ENCODE data around the gene KLHL12. TPM values are rescaled to one million over a fixed set of nuclear protein-coding genes. Genes with fewer than 3 reads are reported as not detected.

The KLHL12 gene
- total and polyA plus RNA-seq, 2 donors (not counting 1 experiment from before 2014, with no cell fraction given), result 14.6 to 25.5 TPM

DNA sequence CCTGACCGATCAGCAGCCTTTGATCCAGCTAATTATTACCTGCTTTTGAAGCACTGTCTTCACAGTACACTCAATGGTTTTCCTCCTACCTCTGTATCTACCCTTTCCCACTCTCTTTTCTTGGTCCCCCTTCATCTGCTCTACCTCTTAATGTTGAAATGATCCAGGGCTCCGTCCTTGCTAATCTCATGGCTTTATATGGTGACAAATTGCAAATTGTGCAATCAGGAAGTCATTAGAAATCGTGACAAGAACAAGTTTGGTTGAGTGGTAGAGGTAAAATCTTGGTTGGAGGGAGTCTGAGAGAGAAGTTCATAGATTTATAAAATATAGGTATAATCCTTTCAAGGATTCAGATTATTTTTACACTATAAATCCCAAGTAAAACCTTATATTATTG lies 49.6 kb upstream of the KLHL12 start:
- no peak overlapping the region for H3K27ac Mint-ChIP-seq
- no peak overlapping the region for H3K4me2 ChIP-seq (replicated peaks; ENCODE audit: low read depth, low read length, poor library complexity, severe bottlenecking)
- intact Hi-C loops (cut with micrococcal nuclease), result no loop called here
- no peaks in the 10 kb centered on the region for H3K79me2 ChIP-seq (ENCODE audit: control insufficient read depth, insufficient read depth, low read length)
- ChIA-PET POLR2A (no interaction called here), CTCF (no interaction called here)
- no peaks in the 10 kb centered on the region for H3K9me3 Mint-ChIP-seq (ENCODE audit: insufficient read depth)
- H3K27me3 ChIP-seq (replicated peaks in 1 of 4; ENCODE audit: control extremely low read depth in 1 of 4, control insufficient read depth in 3 of 4, insufficient read depth in 4 of 4, low read length in 3 of 4), result peaks cover 0 to 2% (median 0%) of the 10 kb centered on the region in 4 experiments
- H3K9ac ChIP-seq (ENCODE audit: low read length), result no peak overlapping the region
- no peaks in the 10 kb centered on the region for H3K4me1 ChIP-seq (ENCODE audit: control insufficient read depth in 2 of 2, insufficient read depth in 2 of 2, low read length in 2 of 2)
- no peak overlapping the region for H3K27ac ChIP-seq (ENCODE audit: low read length in 2 of 2)
- peaks cover 1% of the 10 kb centered on the region for H3K4me1 Mint-ChIP-seq
- no peaks in the 10 kb centered on the region for H3K9me3 ChIP-seq (ENCODE audit: control extremely low read depth in 1 of 3, control insufficient read depth in 2 of 3, insufficient read depth in 1 of 3, low read length in 2 of 3)
- WGBS (ENCODE audit: insufficient coverage), result 69% methylated on average over 1 of the region's 3 CpGs
- no peak overlapping the region for H2AFZ ChIP-seq (ENCODE audit: insufficient read depth, low read depth, low read length, poor library complexity, severe bottlenecking)
- no peak for DNase-seq
- no peaks in the 10 kb centered on the region for H4K20me1 ChIP-seq (ENCODE audit: control insufficient read depth, insufficient read depth, low read length, poor library complexity, severe bottlenecking)
- TF ChIP-seq, protein P1, sequence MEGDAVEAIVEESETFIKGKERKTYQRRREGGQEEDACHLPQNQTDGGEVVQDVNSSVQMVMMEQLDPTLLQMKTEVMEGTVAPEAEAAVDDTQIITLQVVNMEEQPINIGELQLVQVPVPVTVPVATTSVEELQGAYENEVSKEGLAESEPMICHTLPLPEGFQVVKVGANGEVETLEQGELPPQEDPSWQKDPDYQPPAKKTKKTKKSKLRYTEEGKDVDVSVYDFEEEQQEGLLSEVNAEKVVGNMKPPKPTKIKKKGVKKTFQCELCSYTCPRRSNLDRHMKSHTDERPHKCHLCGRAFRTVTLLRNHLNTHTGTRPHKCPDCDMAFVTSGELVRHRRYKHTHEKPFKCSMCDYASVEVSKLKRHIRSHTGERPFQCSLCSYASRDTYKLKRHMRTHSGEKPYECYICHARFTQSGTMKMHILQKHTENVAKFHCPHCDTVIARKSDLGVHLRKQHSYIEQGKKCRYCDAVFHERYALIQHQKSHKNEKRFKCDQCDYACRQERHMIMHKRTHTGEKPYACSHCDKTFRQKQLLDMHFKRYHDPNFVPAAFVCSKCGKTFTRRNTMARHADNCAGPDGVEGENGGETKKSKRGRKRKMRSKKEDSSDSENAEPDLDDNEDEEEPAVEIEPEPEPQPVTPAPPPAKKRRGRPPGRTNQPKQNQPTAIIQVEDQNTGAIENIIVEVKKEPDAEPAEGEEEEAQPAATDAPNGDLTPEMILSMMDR (IDR thresholded peaks at IDR 0.05), result no peak
- TF ChIP-seq EZH2 (IDR thresholded peaks at IDR 0.05; ENCODE audit: borderline replicate concordance, insufficient read depth, low read depth, low read length, poor library complexity, severe bottlenecking), result no peak
- no peak overlapping the region for H3K4me3 Mint-ChIP-seq
- no peak for ATAC-seq (ENCODE audit: low read depth)
- peaks cover 26% of the 10 kb centered on the region for H3K27me3 Mint-ChIP-seq
- no peaks in the 10 kb centered on the region for H3K36me3 ChIP-seq (replicated peaks in 1 of 2; ENCODE audit: control extremely low read depth in 1 of 2, control insufficient read depth in 1 of 2, extremely low read depth in 1 of 2, insufficient read depth in 2 of 2, low read length in 1 of 2)
- H3K4me3 ChIP-seq (ENCODE audit: control extremely low read depth in 1 of 5, extremely low read depth in 1 of 5, insufficient read depth in 1 of 5, low read depth in 2 of 5, low read length in 4 of 5), result no peak overlapping the region

DNA sequence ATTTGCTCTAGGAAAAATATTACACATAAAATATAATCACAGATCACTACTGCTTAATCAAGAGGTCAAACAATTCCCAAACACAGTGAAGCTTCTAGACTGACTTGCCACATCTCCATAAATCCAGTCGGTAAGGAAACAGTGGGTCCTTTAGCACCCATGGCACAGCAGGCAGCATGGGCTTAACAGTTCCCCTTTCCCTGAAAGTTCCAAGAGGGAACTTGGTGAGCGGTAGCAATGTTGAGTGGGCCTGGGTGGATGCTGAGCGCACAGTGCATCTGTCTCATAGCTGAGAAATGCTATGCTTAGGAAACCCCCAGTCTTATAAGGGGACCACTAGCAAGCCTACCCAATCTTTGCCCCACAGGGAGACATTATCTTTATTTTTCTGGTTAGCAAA lies 47.8 kb upstream of the KLHL12 start:
- DNase-seq (no peak), ATAC-seq (ENCODE audit: low read depth) (no peak)
- H2AFZ ChIP-seq (ENCODE audit: insufficient read depth, low read depth, low read length, poor library complexity, severe bottlenecking), result no peak overlapping the region
- no peak overlapping the region for H3K4me3 ChIP-seq (ENCODE audit: control extremely low read depth in 1 of 5, extremely low read depth in 1 of 5, insufficient read depth in 1 of 5, low read depth in 2 of 5, low read length in 4 of 5)
- peaks cover 0 to 2% (median 0%) of the 10 kb centered on the region in 4 experiments for H3K27me3 ChIP-seq (replicated peaks in 1 of 4; ENCODE audit: control extremely low read depth in 1 of 4, control insufficient read depth in 3 of 4, insufficient read depth in 4 of 4, low read length in 3 of 4)
- H3K4me2 ChIP-seq (replicated peaks; ENCODE audit: low read depth, low read length, poor library complexity, severe bottlenecking), result no peak overlapping the region
- Mint-ChIP-seq H3K4me1 (peaks cover 5% of the 10 kb centered on the region), H3K9me3 (ENCODE audit: insufficient read depth) (no peaks in the 10 kb centered on the region), H3K27me3 (peaks cover 22% of the 10 kb centered on the region), H3K27ac (no peak overlapping the region), H3K4me3 (no peak overlapping the region)
- intact Hi-C loops (cut with micrococcal nuclease), result no loop called here
- no peaks in the 10 kb centered on the region for H3K36me3 ChIP-seq (replicated peaks in 1 of 2; ENCODE audit: control extremely low read depth in 1 of 2, control insufficient read depth in 1 of 2, extremely low read depth in 1 of 2, insufficient read depth in 2 of 2, low read length in 1 of 2)
- peaks cover 1 to 3% of the 10 kb centered on the region in 2 donors for H3K4me1 ChIP-seq (ENCODE audit: control insufficient read depth in 2 of 2, insufficient read depth in 2 of 2, low read length in 2 of 2)
- no peak for TF ChIP-seq EZH2 (IDR thresholded peaks at IDR 0.05; ENCODE audit: borderline replicate concordance, insufficient read depth, low read depth, low read length, poor library complexity, severe bottlenecking)
- TF ChIP-seq, protein P1 (IDR thresholded peaks at IDR 0.05), result no peak
- WGBS (ENCODE audit: insufficient coverage), result no CpG with 5 or more reads among the region's 3 CpGs
- no peaks in the 10 kb centered on the region for H4K20me1 ChIP-seq (ENCODE audit: control insufficient read depth, insufficient read depth, low read length, poor library complexity, severe bottlenecking)
- POLR2A ChIA-PET, result no interaction called here
- H3K9ac ChIP-seq (ENCODE audit: low read length), result no peak overlapping the region
- no peaks in the 10 kb centered on the region for H3K79me2 ChIP-seq (ENCODE audit: control insufficient read depth, insufficient read depth, low read length)
- H3K9me3 ChIP-seq (ENCODE audit: control extremely low read depth in 1 of 3, control insufficient read depth in 2 of 3, insufficient read depth in 1 of 3, low read length in 2 of 3), result no peaks in the 10 kb centered on the region
- CTCF ChIA-PET, result no interaction called here
- H3K27ac ChIP-seq (ENCODE audit: low read length in 2 of 2), result no peak overlapping the region

Measured in B cell (primary cell).